IMR-90 (cell line): ENCODE data around the gene DRC3. TPM values are rescaled to one million over a fixed set of nuclear protein-coding genes. Genes with fewer than 3 reads are reported as not detected.

ENCODE experiments used
- ATAC-seq: fragments of 200-7000 bp; cut with Tn5 transposase; 2 replicates; pipeline ENCODE4 v1.9.1; 2020; ENCODE audit warnings: low read depth, mild to moderate bottlenecking, moderate library complexity
- BruUV-seq: library from RNA; stranded (reverse); fragments of 400-500 nt; replicated peaks from 2 replicates; lab custom pipeline; 2021; lab: Mats Ljungman, UMichigan
- CTCF ChIA-PET: fragments of 300-600 bp; formaldehyde crosslinking; extraction: SDS; loops from one replicate; lab custom pipeline; 2021; ENCODE audit warnings: antibody characterized with exemption; lab: Yijun Ruan, JAX
- POLR2A ChIA-PET: fragments of 300-600 bp; sonication (Branson Sonifier 250); formaldehyde crosslinking; loops from one replicate; lab custom pipeline; 2022; ENCODE audit warnings: antibody characterized with exemption; ENCODE audit not compliant: unreplicated experiment; lab: Charles Lee
- DNase-seq: peaks from one replicate; pipeline ENCODE4 v3.0.0; 2013
- H2AFZ ChIP-seq: replicated peaks from 2 replicates; pipeline ENCODE3; 2013; ENCODE audit warnings: low read length, mild to moderate bottlenecking; ENCODE audit not compliant: poor library complexity
- H2AK5ac ChIP-seq: 2 replicates; pipeline ENCODE4 v1.6.1; 2013; ENCODE audit warnings: low read depth, low read length, inconsistent platforms
- H2AK9ac ChIP-seq: replicated peaks from 2 replicates; pipeline ENCODE3; 2013; ENCODE audit warnings: mild to moderate bottlenecking, low read depth, low read length, moderate library complexity; ENCODE audit not compliant: poor library complexity
- H2BK120ac ChIP-seq: 2 replicates; pipeline ENCODE4 v1.6.1; 2013; ENCODE audit warnings: low read depth, low read length, inconsistent platforms
- H2BK15ac ChIP-seq: 3 replicates; pipeline ENCODE4 v1.6.1; 2013; ENCODE audit warnings: low read depth, low read length, inconsistent platforms
- H2BK20ac ChIP-seq: 2 replicates; pipeline ENCODE4 v1.6.1; 2013; ENCODE audit warnings: low read depth, mild to moderate bottlenecking, inconsistent platforms, low read length, moderate library complexity
- H2BK5ac ChIP-seq: 2 replicates; pipeline ENCODE4 v1.6.1; 2013; ENCODE audit warnings: mild to moderate bottlenecking, low read depth, low read length, inconsistent platforms; ENCODE audit not compliant: poor library complexity, severe bottlenecking
- H3K14ac ChIP-seq: replicated peaks from 2 replicates; pipeline ENCODE4 v1.6.1; 2013; ENCODE audit warnings: low read depth, low read length, inconsistent platforms
- H3K18ac ChIP-seq: 2 replicates; pipeline ENCODE4 v1.6.1; 2013; ENCODE audit warnings: low read depth, low read length, control low read depth
- H3K23ac ChIP-seq: 2 replicates; pipeline ENCODE4 v1.6.1; 2013; ENCODE audit warnings: low read depth, low read length, inconsistent platforms
- H3K27ac ChIP-seq: 2 replicates; pipeline ENCODE4 v1.5.1; 2013; ENCODE audit warnings: mild to moderate bottlenecking, control low read depth, low read length; ENCODE audit not compliant: insufficient read depth
- H3K27me3 ChIP-seq: 2 replicates; pipeline ENCODE4 v1.6.1; 2013; ENCODE audit warnings: low read length; ENCODE audit not compliant: control insufficient read depth, insufficient read depth
- H3K36me3 ChIP-seq: 2 replicates; pipeline ENCODE4 v1.6.1; 2013; ENCODE audit warnings: low read length, mixed read lengths; ENCODE audit not compliant: control insufficient read depth, insufficient read depth
- H3K4ac ChIP-seq: 2 replicates; pipeline ENCODE4 v1.6.1; 2013; ENCODE audit warnings: low read depth, low read length, inconsistent platforms
- H3K4me1 ChIP-seq: 2 replicates; pipeline ENCODE4 v1.6.1; 2013; ENCODE audit warnings: low read length, mixed read lengths; ENCODE audit not compliant: control insufficient read depth, insufficient read depth
- H3K4me2 ChIP-seq: 2 replicates; pipeline ENCODE4 v1.6.1; 2013; ENCODE audit warnings: low read depth, mild to moderate bottlenecking, control low read depth, low read length, moderate library complexity
- H3K4me3 ChIP-seq: 2 replicates; pipeline ENCODE4 v1.5.1; 2013; ENCODE audit warnings: low read depth, mild to moderate bottlenecking, control low read depth, low read length, moderate library complexity; ENCODE audit not compliant: insufficient read depth
- H3K56ac ChIP-seq: 2 replicates; pipeline ENCODE4 v1.6.1; 2013; ENCODE audit warnings: low read length, inconsistent platforms; ENCODE audit not compliant: insufficient read depth; ENCODE audit errors: extremely low read depth
- H3K79me1 ChIP-seq, 2 experiments: 2 replicates each; pipeline ENCODE4 v1.6.1; 2013; ENCODE audit warnings: low read length in 2 of 2, inconsistent platforms in 1 of 2, low read depth in 1 of 2
- H3K9ac ChIP-seq: 2 replicates; pipeline ENCODE4 v1.6.1; 2013; ENCODE audit warnings: low read depth, low read length, control low read depth
- H3K9me1 ChIP-seq: 2 replicates; pipeline ENCODE4 v1.6.1; 2013; ENCODE audit warnings: low read length, inconsistent platforms; ENCODE audit not compliant: insufficient read depth
- H3K9me3 ChIP-seq: 2 replicates; pipeline ENCODE4 v1.6.1; 2013; ENCODE audit warnings: low read length; ENCODE audit not compliant: control insufficient read depth, insufficient read depth
- H4K20me1 ChIP-seq: 2 replicates; pipeline ENCODE4 v1.6.1; 2013; ENCODE audit warnings: low read length, inconsistent platforms; ENCODE audit not compliant: insufficient read depth
- H4K5ac ChIP-seq: 2 replicates; pipeline ENCODE4 v1.6.1; 2013; ENCODE audit warnings: mild to moderate bottlenecking, low read depth, low read length, control low read depth
- H4K8ac ChIP-seq, 2 experiments: 2 replicates each; pipeline ENCODE4 v1.6.1; 2013; ENCODE audit warnings: low read depth in 2 of 2, low read length in 2 of 2, control low read depth in 1 of 2, inconsistent platforms in 1 of 2
- H4K91ac ChIP-seq: 2 replicates; pipeline ENCODE4 v1.6.1; 2013; ENCODE audit warnings: low read depth, low read length, inconsistent platforms; ENCODE audit not compliant: insufficient read depth
- BHLHE40 ChIP-seq: fragments of 150-350 bp; IDR thresholded peaks from 2 replicates; pipeline ENCODE4 v1.6.1; 2016; ENCODE audit warnings: mild to moderate bottlenecking, low read depth, low read length
- CEBPB ChIP-seq: IDR thresholded peaks from 2 replicates; pipeline ENCODE4 v1.6.1; 2012; ENCODE audit warnings: low read depth, low read length, improper control_type of control experiment
- FOS ChIP-seq: fragments of 150-350 bp; IDR thresholded peaks from 2 replicates; pipeline ENCODE4 v1.6.1; 2016; ENCODE audit warnings: low read depth, low read length
- MAFK ChIP-seq: IDR thresholded peaks from 2 replicates; pipeline ENCODE4 v1.6.1; 2012; ENCODE audit warnings: low read depth, low read length, improper control_type of control experiment
- MAZ ChIP-seq: IDR thresholded peaks from 2 replicates; pipeline ENCODE4 v1.6.1; 2012; ENCODE audit warnings: low read depth, mild to moderate bottlenecking, low read length, improper control_type of control experiment, moderate library complexity, borderline replicate concordance
- NFE2L2 ChIP-seq: fragments of 150-350 bp; IDR thresholded peaks from 2 replicates; pipeline ENCODE4 v1.6.1; 2016; ENCODE audit warnings: low read depth, mild to moderate bottlenecking, low read length
- POLR2A ChIP-seq: IDR thresholded peaks from 2 replicates; pipeline ENCODE4 v1.6.1; 2012; ENCODE audit warnings: mild to moderate bottlenecking, low read depth, low read length
- RAD21 ChIP-seq: IDR thresholded peaks from 2 replicates; pipeline ENCODE4 v1.6.1; 2012; ENCODE audit warnings: low read length, improper control_type of control experiment
- RCOR1 ChIP-seq: IDR thresholded peaks from 2 replicates; pipeline ENCODE4 v1.6.1; 2012; ENCODE audit warnings: mild to moderate bottlenecking, low read length, improper control_type of control experiment; ENCODE audit not compliant: insufficient replicate concordance
- SMC3 ChIP-seq: fragments of 150-350 bp; IDR thresholded peaks from 2 replicates; pipeline ENCODE4 v1.6.1; 2016; ENCODE audit warnings: low read depth, mild to moderate bottlenecking, antibody characterized with exemption, low read length, moderate library complexity
- WGBS, 2 experiments: methylation state at CpG; one replicate each; pipeline versions ENCODE4 v1.1.5 to v1.1.7; 2013; ENCODE audit warnings: missing lambda C conversion rate in 2 of 2; ENCODE audit not compliant: insufficient read length in 1 of 2; ENCODE audit errors: extremely low coverage in 2 of 2; 5-methylcytosine and 5-hydroxymethylcytosine counted together
- dilution Hi-C: fragments of 300-500 bp; cut with HindIII; formaldehyde crosslinking; loops from one replicate; pipeline ENCODE4 v1.14.3; 2018; ENCODE audit warnings: low sequenced_read_pairs; ENCODE audit not compliant: unreplicated experiment
- in situ Hi-C: fragments of 300-500 bp; cut with MboI; formaldehyde crosslinking; loops from 3 replicates; pipeline ENCODE4 v1.14.3; 2019; ENCODE audit warnings: low sequenced_read_pairs, inconsistent platforms, mixed read lengths
- intact Hi-C: fragments of 100-400 bp; cut with micrococcal nuclease; formaldehyde crosslinking; loops from 2 replicates; pipeline ENCODE4 v1.10.0; 2022
- polyA plus RNA-seq, 3 experiments: library from polyadenylated mRNA; depleted of rRNA; stranded (reverse); fragments of >200 nt; gene quantifications; 2 replicates each; pipeline ENCODE4 v1.2.3, GENCODE V29; 2012; ENCODE audit warnings: low replicate concordance in 1 of 3
- total RNA-seq: library from RNA; depleted of rRNA; stranded (reverse); fragments of >200 nt; gene quantifications from 2 replicates; pipeline ENCODE4 v1.2.3, GENCODE V29; 2012
- TF ChIP-seq, protein P1 (sequence below): fragments of 150-350 bp; IDR thresholded peaks from 2 replicates; pipeline ENCODE4 v1.6.1; 2016; ENCODE audit warnings: low read depth, mild to moderate bottlenecking, low read length, moderate library complexity, borderline replicate concordance
- TF ChIP-seq, protein P2 (sequence below): fragments of 150-350 bp; IDR thresholded peaks from 2 replicates; pipeline ENCODE4 v1.6.1; 2017; ENCODE audit warnings: mild to moderate bottlenecking, antibody characterized with exemption, low read length, low read depth
- TF ChIP-seq, protein P3 (sequence below): conservative IDR thresholded peaks from 2 replicates; pipeline ENCODE4 v1.5.1; 2012; ENCODE audit warnings: mild to moderate bottlenecking, low read depth, low read length, improper control_type of control experiment

DRC3 gene
- total and polyA plus RNA-seq, 2 of the 4 experiments (the other 2 are of a cell fraction), result 0.55 to 0.72 TPM

DNA sequence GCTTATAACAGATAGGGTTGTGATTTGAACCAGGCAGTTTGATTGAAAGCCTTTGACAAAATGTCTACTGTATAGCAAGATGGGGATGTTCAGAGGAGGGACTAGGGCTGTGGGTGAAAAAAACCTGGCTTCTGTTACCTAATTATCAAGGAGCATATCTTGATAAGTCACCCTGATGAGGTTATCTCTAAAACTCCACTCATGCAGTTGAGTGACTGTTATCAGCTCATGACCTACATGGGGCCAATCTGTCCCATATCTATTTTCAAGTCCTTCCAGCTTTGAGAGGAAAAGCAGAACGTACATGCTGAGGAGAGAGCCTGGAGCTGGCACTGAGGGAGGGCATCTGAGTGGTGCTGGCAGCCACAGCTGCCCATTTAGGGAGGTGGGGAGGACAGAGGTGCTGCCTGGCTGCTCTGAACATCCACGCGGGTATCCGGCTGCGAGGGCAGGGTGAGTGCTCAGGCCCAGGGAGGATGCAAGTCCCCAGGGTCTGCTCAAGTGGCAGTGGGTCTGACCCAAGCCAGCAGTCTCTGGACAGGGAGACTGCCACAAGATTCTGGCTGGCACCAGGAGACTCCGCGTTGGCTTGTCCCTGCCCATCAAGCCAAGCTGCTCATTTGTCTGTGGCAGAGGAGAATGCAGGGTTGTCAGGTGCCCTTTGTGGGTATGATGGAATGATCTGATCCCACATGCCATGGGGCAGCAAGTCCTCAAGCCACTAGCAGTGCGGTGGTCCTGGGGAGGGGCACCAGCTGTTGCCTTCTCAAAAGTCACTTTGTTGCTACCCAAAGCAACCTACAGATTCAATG, 37.2 kb downstream of the DRC3 start:
- H3K4me1 ChIP-seq, result peaks cover 8% of the 10 kb centered on the region
- TF ChIP-seq MAFK (no peak), POLR2A (no peak), FOS (no peak), NFE2L2 (no peak), SMC3 (no peak), RAD21 (no peak), BHLHE40 (no peak), CEBPB (no peak), MAZ (no peak), RCOR1 (no peak)
- TF ChIP-seq, protein P1, sequence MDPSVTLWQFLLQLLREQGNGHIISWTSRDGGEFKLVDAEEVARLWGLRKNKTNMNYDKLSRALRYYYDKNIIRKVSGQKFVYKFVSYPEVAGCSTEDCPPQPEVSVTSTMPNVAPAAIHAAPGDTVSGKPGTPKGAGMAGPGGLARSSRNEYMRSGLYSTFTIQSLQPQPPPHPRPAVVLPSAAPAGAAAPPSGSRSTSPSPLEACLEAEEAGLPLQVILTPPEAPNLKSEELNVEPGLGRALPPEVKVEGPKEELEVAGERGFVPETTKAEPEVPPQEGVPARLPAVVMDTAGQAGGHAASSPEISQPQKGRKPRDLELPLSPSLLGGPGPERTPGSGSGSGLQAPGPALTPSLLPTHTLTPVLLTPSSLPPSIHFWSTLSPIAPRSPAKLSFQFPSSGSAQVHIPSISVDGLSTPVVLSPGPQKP, result no peak
- TF ChIP-seq, protein P2, sequence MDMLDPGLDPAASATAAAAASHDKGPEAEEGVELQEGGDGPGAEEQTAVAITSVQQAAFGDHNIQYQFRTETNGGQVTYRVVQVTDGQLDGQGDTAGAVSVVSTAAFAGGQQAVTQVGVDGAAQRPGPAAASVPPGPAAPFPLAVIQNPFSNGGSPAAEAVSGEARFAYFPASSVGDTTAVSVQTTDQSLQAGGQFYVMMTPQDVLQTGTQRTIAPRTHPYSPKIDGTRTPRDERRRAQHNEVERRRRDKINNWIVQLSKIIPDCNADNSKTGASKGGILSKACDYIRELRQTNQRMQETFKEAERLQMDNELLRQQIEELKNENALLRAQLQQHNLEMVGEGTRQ, result no peak
- TF ChIP-seq, protein P3, sequence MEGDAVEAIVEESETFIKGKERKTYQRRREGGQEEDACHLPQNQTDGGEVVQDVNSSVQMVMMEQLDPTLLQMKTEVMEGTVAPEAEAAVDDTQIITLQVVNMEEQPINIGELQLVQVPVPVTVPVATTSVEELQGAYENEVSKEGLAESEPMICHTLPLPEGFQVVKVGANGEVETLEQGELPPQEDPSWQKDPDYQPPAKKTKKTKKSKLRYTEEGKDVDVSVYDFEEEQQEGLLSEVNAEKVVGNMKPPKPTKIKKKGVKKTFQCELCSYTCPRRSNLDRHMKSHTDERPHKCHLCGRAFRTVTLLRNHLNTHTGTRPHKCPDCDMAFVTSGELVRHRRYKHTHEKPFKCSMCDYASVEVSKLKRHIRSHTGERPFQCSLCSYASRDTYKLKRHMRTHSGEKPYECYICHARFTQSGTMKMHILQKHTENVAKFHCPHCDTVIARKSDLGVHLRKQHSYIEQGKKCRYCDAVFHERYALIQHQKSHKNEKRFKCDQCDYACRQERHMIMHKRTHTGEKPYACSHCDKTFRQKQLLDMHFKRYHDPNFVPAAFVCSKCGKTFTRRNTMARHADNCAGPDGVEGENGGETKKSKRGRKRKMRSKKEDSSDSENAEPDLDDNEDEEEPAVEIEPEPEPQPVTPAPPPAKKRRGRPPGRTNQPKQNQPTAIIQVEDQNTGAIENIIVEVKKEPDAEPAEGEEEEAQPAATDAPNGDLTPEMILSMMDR, result no peak
- no peak overlapping the region for H4K91ac ChIP-seq
- H4K8ac ChIP-seq, result no peak overlapping the region
- BruUV-seq, result no TSS peak
- peaks cover 20% of the 10 kb centered on the region for H3K9me1 ChIP-seq
- no peak overlapping the region for H3K4me3 ChIP-seq
- no peak overlapping the region for H3K4me2 ChIP-seq
- no peak for ATAC-seq
- H3K23ac ChIP-seq, result no peak overlapping the region
- H2AK5ac ChIP-seq, result peak overlapping the region; percentile 33
- H3K56ac ChIP-seq, result no peak overlapping the region
- H2BK15ac ChIP-seq, result peak overlapping the region; percentile 32; the same call in 1 of the 3 replicates
- WGBS, 2 experiments, result 96% methylated on average over 5 of the region's 8 CpGs; no CpG with 5 or more reads in 1 of the 2 experiments
- H2BK20ac ChIP-seq, result peak overlapping the region; percentile 70; the same call in 1 of the 2 replicates
- H3K79me1 ChIP-seq, result no peaks in the 10 kb centered on the region; a peak in 1 of 4 replicates
- no peaks in the 10 kb centered on the region; the same call in 1 of the 2 replicates for H3K36me3 ChIP-seq
- no peak overlapping the region for H3K14ac ChIP-seq
- no peak overlapping the region for H2AK9ac ChIP-seq
- ChIA-PET POLR2A (no interaction called here), CTCF (no interaction called here)
- intact Hi-C loops (no loop called here), in situ Hi-C loops (no loop called here), dilution Hi-C loops (no loop called here)
- no peaks in the 10 kb centered on the region for H3K27me3 ChIP-seq
- H3K9me3 ChIP-seq, result peaks cover 2% of the 10 kb centered on the region; the same call in 1 of the 2 replicates
- H3K27ac ChIP-seq, result no peak overlapping the region
- no peak for DNase-seq
- H2BK120ac ChIP-seq, result peak overlapping the region; percentile 72; the same call in 1 of the 2 replicates
- no peak overlapping the region for H4K5ac ChIP-seq
- H2BK5ac ChIP-seq, result peak overlapping the region; percentile 27
- no peak overlapping the region for H2AFZ ChIP-seq
- H3K18ac ChIP-seq, result no peak overlapping the region
- no peaks in the 10 kb centered on the region for H4K20me1 ChIP-seq
- H3K9ac ChIP-seq, result no peak overlapping the region
- peak overlapping the region; percentile 34; the same call in 1 of the 2 replicates for H3K4ac ChIP-seq
